ENCODE data around the gene MIXL1.
"Not testable (repeated sequence)": the region's sequence is repeated elsewhere in the genome, so short reads cannot be mapped to it uniquely, and the experiment has no call there.

DNA sequence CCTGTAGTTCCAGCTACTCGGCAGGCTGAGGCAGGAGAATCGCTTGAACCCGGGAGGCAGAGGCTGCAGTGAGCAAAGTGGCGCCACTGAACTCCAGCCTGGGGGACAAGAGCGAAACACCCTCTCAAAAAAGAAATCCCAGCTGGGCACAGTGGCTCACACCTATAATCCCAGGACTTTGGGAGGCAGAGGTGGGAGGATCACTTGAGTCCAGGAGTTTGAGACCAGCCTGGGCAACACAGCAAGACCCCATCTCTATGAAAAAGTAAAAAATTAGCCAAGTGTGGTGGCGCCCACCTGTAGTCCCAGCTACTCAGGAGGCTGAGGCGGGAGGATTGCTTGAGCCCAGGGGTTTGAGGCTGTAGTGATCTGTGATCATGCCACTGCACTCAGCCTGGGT, 29.4 kb downstream of the MIXL1 start:
- TF ChIP-seq, protein P1, sequence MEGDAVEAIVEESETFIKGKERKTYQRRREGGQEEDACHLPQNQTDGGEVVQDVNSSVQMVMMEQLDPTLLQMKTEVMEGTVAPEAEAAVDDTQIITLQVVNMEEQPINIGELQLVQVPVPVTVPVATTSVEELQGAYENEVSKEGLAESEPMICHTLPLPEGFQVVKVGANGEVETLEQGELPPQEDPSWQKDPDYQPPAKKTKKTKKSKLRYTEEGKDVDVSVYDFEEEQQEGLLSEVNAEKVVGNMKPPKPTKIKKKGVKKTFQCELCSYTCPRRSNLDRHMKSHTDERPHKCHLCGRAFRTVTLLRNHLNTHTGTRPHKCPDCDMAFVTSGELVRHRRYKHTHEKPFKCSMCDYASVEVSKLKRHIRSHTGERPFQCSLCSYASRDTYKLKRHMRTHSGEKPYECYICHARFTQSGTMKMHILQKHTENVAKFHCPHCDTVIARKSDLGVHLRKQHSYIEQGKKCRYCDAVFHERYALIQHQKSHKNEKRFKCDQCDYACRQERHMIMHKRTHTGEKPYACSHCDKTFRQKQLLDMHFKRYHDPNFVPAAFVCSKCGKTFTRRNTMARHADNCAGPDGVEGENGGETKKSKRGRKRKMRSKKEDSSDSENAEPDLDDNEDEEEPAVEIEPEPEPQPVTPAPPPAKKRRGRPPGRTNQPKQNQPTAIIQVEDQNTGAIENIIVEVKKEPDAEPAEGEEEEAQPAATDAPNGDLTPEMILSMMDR (conservative IDR thresholded peaks at IDR 0.05): not testable (repeated sequence)
- not testable (repeated sequence) for TF ChIP-seq EZH2 (IDR thresholded peaks at IDR 0.05; ENCODE audit: low read depth)

All from PC-9 (cell line).